GM12875 (cell line): ENCODE results near the gene GPR15LG.

ENCODE experiments used
- H3K4me3 ChIP-seq: one replicate; pipeline ENCODE4 v1.5.1; 2011; ENCODE audit warnings: low read depth, low read length, control low read depth
- TF ChIP-seq, protein P1 (sequence below): IDR thresholded peaks from 2 replicates; pipeline ENCODE4 v1.5.1; 2011; ENCODE audit warnings: low read depth, mild to moderate bottlenecking, control low read depth, inconsistent platforms, low read length, moderate library complexity, borderline replicate concordance; ENCODE audit not compliant: insufficient read depth

The GPR15LG gene

DNA sequence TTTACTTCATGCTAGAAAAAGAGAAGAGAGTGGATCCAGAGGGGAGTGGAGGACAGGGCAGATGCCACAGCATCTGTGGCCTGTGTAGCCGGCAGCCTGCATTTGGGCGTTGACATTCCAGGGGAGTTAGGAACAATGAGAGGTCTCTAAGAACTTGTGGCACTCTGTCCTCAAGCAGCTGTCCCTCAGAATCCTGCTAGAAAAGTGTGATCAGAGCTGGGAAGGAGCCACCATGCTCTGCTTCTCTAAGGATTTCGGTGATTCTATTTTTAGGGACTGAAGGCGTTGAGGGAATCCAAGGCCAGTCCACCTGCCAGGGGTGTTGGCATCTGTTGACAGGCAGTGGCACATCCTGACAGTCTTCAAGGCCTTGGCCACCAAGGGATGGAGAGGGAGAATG is 44.1 kb downstream of the GPR15LG start:
- no peak overlapping the region for H3K4me3 ChIP-seq
- TF ChIP-seq, protein P1, sequence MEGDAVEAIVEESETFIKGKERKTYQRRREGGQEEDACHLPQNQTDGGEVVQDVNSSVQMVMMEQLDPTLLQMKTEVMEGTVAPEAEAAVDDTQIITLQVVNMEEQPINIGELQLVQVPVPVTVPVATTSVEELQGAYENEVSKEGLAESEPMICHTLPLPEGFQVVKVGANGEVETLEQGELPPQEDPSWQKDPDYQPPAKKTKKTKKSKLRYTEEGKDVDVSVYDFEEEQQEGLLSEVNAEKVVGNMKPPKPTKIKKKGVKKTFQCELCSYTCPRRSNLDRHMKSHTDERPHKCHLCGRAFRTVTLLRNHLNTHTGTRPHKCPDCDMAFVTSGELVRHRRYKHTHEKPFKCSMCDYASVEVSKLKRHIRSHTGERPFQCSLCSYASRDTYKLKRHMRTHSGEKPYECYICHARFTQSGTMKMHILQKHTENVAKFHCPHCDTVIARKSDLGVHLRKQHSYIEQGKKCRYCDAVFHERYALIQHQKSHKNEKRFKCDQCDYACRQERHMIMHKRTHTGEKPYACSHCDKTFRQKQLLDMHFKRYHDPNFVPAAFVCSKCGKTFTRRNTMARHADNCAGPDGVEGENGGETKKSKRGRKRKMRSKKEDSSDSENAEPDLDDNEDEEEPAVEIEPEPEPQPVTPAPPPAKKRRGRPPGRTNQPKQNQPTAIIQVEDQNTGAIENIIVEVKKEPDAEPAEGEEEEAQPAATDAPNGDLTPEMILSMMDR = no peak

- no peak overlapping the region for H3K4me3 ChIP-seq
- TF ChIP-seq, protein P1 = no peak
Observed at GRCh38 chr10:84221916-84222315, 48.3 kb downstream of the GPR15LG start.

- TF ChIP-seq, protein P1 = no peak
- no peak overlapping the region for H3K4me3 ChIP-seq
Observed at GRCh38 chr10:84224411-84225028, 50.9 kb downstream of the GPR15LG start.

GRCh38 chr10:84225427-84226173 is 52.0 kb downstream of the GPR15LG start, which contains the start of gene LRIT2:
LRIT2 (minus strand) TSS chr10:84225544; CDS start chr10:84225520, 24 bp downstream.
- TF ChIP-seq, protein P1 = no peak
- H3K4me3 ChIP-seq = no peak within 1 kb of the TSS

DNA sequence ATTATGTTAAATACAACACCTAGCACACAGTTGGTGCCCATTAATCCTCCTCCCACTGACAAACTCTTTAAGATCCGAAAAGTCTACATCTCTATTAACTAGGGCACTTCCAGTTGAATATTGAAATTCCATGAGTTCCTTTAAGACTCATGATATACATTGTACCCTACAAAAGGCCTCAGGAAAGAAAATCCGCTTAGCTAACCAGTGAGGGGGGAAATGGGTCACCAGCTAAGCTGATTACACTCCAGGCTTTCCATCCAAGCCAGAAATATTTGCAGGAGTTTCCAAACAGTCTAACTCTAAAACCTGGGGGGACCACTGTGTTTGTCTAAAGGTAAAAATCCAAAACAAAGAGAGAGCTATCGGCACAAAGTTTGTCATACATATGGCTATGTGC is 53.0 kb downstream of the GPR15LG start:
- TF ChIP-seq, protein P1 = no peak
- no peak overlapping the region for H3K4me3 ChIP-seq

GRCh38 chr10:84227810-84228209 is 54.2 kb downstream of the GPR15LG start:
- TF ChIP-seq, protein P1 = no peak
- H3K4me3 ChIP-seq = no peak overlapping the region

DNA sequence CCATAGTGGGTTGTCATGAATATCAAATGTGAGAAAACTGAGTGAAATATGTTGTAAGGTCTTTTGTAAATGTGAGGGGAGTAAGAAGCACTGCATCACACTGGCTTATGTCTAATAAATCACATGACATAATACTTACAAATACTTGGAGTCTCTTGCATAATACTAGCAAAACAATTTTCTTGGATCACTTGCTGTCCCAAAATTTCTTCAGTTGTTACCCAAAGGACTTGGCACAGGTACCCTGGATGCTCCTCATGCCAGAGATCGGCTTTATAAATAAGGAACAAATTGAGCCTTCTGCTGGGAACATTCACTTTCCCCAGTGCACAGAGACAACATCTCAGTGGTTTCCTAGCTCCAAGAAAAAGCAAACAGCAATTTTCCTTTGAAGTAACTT is 56.8 kb downstream of the GPR15LG start:
- TF ChIP-seq, protein P1 = no peak
- no peak overlapping the region for H3K4me3 ChIP-seq
